ENCODE results near the gene MINK1.
A peak's percentile ranks its signal among the peaks of the same experiment; 100 is the strongest.

The MINK1 gene

GRCh38 chr17:4833178-4833940 is at the start of gene MINK1:
TSS of gene MINK1 (plus strand) at chr17:4833340. CDS start at chr17:4833584, 244 bp downstream.
- peak; percentile 35 for DNase-seq

- DNase-seq, result no peak
These were observed 47.6 kb upstream of the MINK1 start for GRCh38 chr17:4785311-4786105.

- DNase-seq, result no peak
These were observed 47.0 kb upstream of the MINK1 start, which contains the start of gene VMO1 for GRCh38 chr17:4786106-4786511. TSS of gene VMO1 (minus strand) at chr17:4786364. CDS start at chr17:4786352, 12 bp downstream.

- DNase-seq, result no peak
These were observed 46.6 kb upstream of the MINK1 start for GRCh38 chr17:4786516-4786915.

- DNase-seq, result no peak
These were observed 44.9 kb upstream of the MINK1 start for GRCh38 chr17:4788159-4788806.

GRCh38 chr17:4788807-4789700 is 44.1 kb upstream of the MINK1 start, which contains the start of gene GLTPD2:
TSS of gene GLTPD2 (plus strand) at chr17:4788964. CDS start at chr17:4789012, 48 bp downstream.
- no peak for DNase-seq

GRCh38 chr17:4789701-4789950 is 43.5 kb upstream of the MINK1 start:
- DNase-seq, result no peak

GRCh38 chr17:4789951-4790704 is 43.0 kb upstream of the MINK1 start:
- no peak for DNase-seq

GRCh38 chr17:4790705-4791088 is 42.4 kb upstream of the MINK1 start:
- no peak for DNase-seq

GRCh38 chr17:4795168-4795567 is 38.0 kb upstream of the MINK1 start:
- no peak for DNase-seq

GRCh38 chr17:4796552-4796920 is 36.6 kb upstream of the MINK1 start:
- DNase-seq, result no peak

GRCh38 chr17:4800462-4801196 is 32.5 kb upstream of the MINK1 start:
- no peak for DNase-seq

GRCh38 chr17:4802228-4802627 is 30.9 kb upstream of the MINK1 start, which contains the start of gene C17orf114:
TSS of gene C17orf114 (minus strand) at chr17:4802328.
- no peak for DNase-seq

GRCh38 chr17:4806456-4806776 is 26.7 kb upstream of the MINK1 start:
- DNase-seq, result no peak

- DNase-seq, result no peak
These were observed 26.1 kb upstream of the MINK1 start, which contains the start of gene PLD2 for GRCh38 chr17:4806777-4807604. TSS of gene PLD2 (plus strand) at chr17:4807152. CDS start at chr17:4807773, 621 bp downstream.

GRCh38 chr17:4807605-4808377 is 25.3 kb upstream of the MINK1 start:
- DNase-seq, result no peak

GRCh38 chr17:4808378-4808767 is 24.8 kb upstream of the MINK1 start:
- no peak for DNase-seq

GRCh38 chr17:4810696-4811290 is 22.3 kb upstream of the MINK1 start:
- DNase-seq, result no peak

- no peak for DNase-seq
These were observed 21.7 kb upstream of the MINK1 start for GRCh38 chr17:4811471-4811870.

Data from cortex of kidney (tissue), 1 donor.